DMS 273 (cell line): ENCODE data around the gene AFG3L2.
A peak's percentile ranks its signal among the peaks of the same experiment; 100 is the strongest.

Source experiments
- DNase-seq: peaks from one replicate; lab custom pipeline; 2025; ENCODE audit not compliant: unreplicated experiment; lab: John Stamatoyannopoulos, UW

Gene AFG3L2

DNA sequence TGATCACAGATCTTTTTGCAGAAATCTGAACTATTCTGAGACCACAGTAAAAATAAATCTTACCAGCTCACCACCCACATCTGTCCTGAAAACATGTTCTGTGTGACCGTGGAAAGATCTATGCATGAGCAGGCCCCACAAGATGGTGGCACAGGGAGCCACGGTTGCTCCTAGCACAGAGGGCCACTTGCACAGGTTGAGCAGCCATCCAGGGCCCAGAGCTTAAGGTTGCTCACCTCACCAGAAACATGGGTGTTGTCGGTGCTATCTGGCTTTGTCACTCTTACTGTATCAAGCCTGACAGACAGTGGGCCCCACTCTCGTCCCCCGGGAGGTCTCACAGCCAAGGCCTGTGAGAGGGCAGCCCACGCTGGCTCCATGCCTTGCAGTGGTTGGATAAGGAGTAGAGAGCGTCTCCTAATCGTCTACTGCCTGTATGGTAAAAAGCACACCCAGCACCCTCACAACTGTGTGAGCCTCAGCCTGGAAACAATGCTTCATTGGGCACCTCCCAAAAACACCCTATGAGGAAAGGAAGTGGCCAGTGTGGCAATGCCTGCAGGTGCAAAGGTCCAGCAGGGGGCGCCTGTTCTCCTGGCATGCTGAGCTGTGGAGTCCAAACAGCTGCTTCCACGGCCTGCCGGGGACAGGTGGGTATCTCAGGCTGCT lies 49.4 kb downstream of the AFG3L2 start:
- peak; percentile 89 for DNase-seq

DNA sequence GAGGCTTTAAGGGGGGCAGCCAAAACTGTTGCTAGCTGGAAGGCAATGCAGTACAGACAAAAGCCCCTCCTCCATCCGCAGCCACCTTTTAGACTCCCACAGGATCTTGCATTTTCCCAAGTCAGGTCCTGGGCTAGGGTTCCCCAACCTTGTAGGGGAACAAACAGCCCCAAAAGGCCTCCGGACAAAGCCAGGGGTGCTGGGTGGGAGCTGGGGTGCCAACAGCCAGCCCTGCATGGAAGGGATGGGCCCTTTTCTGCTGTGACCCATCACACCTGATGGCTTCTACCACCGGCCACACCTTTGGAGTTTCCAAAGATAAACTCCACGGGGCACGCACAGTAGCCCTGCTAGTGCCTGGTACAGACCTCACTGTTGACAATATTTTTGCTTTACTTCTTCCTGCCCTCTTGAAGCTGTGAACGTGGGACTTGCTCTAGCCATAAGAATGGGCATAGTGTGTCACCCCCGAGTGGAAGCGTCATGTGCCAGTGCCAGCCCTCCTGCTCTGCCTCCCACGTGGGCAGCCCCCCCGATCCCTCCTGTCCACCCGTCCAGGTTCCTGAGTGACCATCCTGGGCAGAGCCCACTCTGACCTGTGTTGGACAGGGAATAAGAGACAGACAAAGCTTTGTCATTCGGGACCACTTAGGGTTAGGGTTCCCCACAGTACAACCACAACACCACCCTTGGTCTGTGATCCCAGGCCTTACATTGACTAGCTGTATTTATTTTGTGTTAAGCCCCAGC lies 50.1 kb downstream of the AFG3L2 start:
- DNase-seq = no peak

DNA sequence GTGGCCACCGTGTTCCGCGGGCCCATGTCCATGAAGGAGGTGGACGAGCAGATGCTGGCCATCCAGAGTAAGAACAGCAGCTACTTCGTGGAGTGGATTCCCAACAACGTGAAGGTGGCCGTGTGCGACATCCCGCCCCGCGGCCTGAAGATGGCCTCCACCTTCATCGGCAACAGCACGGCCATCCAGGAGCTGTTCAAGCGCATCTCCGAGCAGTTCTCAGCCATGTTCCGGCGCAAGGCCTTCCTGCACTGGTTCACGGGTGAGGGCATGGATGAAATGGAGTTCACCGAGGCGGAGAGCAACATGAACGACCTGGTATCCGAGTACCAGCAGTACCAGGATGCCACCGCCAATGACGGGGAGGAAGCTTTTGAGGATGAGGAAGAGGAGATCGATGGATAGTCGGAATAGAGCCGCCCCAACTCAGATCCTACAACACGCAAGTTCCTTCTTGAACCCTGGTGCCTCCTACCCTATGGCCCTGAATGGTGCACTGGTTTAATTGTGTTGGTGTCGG lies 51.2 kb downstream of the AFG3L2 start:
- no peak for DNase-seq

DNA sequence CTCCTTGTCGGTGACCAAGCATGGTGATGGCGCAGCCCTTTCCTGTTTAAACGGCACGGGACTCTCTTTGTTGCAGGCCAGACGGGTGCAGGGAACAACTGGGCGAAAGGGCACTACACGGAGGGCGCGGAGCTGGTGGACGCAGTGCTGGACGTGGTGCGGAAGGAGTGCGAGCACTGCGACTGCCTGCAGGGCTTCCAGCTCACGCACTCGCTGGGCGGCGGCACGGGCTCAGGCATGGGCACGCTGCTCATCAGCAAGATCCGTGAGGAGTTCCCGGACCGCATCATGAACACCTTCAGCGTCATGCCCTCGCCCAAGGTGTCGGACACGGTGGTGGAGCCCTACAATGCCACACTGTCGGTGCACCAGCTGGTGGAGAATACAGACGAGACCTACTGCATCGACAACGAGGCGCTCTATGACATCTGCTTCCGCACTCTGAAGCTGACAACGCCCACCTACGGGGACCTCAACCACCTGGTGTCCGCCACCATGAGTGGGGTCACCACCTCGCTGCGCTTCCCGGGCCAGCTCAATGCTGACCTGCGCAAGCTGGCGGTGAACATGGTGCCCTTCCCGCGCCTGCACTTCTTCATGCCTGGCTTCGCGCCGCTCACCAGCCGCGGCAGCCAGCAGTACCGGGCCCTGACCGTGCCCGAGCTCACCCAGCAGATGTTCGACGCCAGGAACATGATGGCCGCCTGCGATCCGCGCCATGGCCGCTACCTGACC lies 51.9 kb downstream of the AFG3L2 start:
- DNase-seq = no peak

DNA sequence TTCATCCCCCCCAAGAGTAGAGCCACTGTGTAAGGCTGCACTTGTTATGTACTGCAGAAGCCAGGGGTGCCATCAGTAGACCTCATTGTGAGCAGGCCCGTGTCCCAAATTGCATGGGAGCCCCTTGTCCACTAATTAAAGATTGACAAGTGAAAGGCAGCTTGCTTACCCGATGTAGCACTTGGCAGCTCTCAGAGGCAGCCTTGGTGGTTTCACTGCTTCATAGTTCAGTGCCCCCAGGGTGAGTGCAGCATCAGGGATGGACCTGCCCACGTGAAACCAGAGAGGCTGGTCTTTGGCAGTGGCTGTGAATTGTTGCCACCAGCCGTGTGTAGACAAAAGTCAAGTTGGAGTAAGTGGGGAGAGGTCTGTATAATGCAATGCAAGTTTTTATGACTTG lies 55.7 kb downstream of the AFG3L2 start:
- DNase-seq = peak; percentile 25

DNA sequence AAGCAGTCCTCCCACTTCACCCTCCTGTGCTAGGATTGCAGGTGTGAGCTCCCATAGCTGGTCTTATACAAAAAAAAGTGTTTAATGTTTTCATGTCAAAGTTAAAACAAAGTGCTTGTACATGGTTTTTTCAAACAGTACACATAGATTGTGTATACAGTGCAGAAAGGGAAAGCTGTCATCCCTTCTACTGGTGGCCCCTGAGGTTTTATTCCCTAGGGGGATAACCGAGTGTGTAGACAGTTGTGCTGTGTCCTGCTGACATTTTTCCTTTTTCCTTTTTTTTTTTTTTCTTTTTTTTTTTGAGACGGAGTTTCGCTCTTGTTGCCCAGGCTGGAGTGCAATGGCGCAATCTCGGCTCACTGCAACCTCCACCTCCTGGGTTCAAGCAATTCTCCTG lies 58.2 kb downstream of the AFG3L2 start:
- DNase-seq = no peak

DNA sequence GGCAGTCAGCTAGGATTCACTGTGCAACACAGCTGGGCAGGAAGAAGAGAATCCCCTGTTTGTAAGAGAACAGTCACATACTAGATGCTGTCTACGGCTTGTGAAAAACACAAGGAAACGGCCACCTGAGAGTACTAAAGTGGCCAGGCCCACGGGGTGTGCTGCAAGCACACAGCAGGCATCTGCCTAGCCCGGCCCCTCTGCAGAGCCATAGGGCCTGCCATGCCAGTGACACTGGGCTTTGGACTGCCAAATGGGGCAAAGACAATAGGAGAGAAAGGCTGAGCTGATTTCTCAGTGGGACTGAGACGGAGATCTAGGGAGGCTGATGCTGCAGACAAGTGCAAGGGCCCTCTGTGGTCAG lies 58.7 kb downstream of the AFG3L2 start:
- DNase-seq = no peak

DNA sequence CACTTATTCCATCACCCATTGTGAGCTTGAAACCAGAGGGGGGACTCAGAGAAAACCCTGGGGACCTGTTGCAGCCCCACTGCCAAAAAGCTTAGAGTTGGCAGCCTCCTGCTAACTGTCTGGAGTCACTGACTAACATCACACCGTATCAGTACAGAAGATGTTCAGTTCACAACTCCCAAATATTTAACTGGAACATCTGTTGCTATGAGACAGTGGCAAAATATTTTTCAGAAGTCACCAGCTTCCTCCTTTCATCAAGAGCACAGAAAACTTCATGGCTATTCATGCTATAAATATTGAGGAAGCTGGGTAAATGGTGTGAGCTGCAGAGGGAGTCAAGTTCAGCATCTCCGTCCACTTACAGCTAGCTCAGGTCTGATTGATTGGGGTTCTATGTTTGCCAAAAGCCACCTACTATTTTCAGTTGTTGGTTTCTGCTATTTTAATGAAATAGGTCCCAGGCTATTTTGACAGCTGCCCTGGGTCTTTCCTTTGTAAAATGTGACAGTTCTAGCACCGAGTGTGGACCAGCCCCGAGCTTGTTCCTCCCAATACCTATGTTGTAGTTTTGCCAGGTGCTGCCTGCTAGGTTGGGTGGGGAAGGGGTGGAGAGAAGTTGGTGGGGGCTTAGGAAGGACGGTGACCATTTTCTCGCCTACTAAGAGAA lies 59.2 kb downstream of the AFG3L2 start:
- no peak for DNase-seq

DNA sequence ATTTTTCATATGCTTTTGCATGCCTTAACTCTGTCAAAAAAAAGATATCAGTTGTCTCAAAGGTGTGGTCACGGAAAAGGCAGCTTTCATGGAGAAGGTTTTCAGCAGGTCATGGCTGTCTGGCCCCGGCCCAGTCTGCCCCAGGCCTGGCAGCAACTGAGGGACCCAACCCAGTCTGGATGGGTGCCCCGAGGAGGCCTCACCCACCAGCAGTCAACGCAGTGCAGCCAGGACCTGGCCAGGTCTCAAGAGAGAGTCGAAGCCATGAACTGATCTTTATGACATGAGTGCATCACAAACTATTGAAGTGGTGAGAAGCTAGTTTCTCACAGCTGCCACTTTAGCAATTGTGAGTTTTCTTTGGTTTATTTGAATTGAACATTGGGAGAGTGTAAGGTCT lies 61.1 kb downstream of the AFG3L2 start:
- no peak for DNase-seq

DNA sequence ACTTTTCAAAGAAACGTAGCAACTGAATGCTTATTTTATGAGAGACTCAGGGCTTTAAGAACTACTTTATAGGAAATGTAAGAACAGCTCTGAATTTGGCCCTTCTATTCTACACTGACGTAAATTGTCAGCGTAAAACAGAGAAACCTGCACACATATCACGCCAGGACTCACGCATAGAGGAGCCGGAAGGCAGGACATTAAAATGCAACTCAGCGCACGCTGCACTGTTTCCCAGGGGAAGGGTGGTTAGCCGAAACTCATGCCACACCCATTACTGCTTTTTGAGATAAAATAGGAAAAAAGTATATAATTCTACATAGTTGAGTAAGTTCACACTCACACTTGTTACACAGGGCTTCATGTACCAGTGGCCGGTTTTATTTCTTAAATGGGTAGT lies 61.5 kb downstream of the AFG3L2 start:
- DNase-seq = no peak

DNA sequence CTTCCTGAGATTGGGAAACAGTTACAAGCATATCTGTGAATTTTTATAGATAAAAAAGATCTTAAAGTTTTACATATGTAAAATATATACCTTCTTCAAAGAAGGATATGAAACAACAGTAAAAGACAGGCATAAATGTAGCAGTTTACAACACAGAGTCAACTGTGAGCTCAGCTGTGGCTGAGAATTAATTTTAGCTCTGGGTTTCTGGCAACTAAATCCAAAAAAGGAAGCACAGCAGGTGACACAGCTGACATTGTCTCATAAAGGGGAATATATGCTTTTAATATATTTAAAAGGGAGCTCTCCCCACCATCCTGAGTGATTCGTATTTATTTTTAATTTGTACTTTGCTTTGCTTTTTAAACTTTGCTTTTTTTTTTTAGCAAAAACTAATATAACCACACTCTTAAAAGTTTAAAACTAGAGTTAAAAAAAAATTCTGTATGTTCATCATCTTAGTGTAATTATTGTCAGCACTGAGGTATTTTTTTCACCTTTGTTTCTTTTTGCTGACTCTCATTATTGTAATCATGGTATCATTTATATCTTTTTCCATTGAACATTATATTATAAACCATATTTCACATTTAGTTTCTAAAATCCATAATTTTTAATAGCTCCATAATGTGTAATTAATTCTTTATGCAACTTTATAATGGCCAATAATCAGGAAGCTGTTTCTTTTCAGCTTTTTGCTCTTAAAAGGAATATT lies 62.3 kb downstream of the AFG3L2 start:
- DNase-seq = no peak

DNA sequence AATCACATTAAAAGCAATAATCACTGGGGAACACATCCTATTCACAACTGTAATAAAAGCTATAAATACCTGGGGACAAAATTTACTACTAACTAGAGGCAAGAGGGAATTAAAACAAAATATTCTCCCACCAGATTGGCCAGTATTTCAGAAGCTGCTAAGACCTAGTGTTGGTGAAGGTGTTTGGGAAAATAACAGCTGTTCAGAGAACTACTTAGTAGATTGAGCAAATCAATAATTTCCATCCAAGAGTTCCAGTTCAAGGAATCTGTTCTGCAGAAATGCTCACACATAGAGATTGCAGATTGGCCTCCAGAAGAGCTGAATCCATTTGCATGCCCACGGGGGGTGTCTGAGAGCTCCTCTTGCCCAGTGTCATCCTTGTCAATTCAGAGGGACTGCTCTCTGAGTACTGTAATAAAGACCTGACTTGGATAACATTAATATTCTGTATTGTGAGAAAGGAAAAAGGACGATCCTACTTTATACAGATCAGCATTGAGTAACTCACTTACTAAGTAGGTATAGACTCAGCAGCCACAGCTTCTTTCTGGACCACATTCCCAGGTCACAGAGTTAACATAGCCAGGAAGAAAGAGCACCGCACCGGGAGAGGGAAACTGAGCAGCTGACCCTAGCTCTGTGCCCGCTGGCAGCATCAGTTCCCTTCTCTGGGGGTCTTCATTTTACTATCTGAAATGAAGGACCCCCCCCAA lies 63.3 kb downstream of the AFG3L2 start:
- no peak for DNase-seq

DNA sequence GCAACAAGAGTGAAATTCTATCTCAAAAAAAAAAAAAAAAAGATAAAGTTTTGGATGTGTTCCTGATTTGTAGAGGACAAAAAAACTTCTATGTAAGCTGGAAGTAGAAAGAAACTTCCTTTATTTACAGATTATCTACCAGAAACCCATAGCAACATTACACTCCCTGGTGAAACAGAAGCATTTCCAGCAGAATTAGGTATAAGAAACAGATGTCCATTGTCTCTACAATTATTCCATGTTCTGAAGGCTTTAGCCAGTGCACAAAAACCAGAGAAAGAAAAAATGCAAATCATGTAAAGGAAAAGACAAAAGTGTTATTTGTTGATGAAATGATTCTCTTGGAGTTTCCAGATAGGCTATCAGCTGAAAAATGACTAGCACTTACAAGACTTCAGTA lies 64.1 kb downstream of the AFG3L2 start:
- no peak for DNase-seq

DNA sequence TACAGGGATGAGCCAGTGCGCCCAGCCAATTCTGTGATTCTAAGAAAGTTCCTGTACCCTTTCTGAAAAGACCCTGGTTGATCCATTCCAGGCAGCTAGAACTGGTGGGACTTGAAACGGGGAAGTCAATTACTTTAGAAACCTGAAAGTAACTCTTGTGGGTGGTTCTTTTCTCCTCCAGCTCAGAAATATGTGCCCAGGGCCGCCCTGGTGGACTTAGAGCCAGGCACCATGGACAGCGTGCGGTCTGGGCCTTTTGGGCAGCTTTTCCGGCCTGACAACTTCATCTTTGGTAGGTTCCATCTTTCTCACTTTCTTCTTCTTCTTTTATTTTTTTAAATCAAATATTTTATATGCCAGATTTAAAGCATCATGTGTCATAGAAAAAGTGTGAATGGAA lies 66.3 kb downstream of the AFG3L2 start:
- no peak for DNase-seq

DNA sequence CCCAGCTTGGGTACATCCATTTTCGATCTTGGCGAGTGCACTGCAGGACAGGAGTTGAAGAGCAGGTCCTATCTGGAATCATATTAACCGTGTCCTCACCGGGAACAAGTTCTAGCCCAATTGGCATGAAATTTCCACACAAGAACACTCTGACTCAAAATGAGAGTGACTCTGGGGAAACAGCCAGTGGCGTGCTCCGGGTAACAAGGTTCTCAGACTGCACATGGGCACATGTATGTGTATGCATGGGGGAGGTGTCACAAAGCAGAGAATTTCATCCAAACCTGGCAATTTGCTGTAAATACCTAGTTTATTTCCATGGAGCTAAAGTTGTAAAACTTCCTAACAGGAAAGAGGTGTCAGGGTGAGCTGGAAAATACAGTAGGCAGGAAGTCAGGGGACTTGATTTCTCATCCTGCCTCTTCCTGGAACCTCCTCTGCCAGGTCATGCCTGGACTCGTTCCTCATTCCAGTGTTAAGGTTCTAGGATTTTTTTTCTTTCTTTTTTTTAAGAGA lies 67.3 kb downstream of the AFG3L2 start:
- DNase-seq = no peak

DNA sequence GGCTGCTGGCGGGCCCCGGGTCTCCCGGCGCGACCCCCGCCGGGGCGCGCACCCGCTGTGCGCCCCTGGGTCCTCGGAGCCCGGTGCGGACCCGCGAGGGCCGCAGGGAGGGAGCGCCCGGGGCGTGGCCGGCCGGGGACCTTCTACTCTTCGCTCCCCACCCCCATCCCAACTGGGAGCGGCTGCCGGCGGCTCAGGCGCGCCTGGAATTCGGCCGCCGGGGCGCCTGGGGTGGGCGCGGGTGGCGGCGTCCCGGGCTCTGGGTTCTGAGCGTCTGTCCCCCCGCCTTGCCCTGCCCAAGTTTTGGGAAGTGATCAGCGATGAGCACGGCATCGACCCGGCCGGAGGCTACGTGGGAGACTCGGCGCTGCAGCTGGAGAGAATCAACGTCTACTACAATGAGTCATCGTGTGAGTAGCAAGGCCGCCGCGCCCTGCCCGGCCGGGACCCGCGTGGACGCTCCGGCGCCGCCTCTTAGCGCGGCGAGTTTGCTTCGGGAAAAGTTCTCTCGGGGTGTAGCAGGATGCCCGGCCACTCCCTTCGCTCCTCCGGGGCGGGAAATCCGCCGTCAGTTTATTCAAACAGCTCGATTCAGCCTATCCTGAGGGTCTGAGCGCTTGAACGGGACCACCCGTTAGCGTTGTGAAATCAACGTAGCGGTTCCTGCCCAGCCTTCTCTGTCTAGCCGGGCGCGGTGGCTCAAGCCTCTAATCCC lies 68.5 kb downstream of the AFG3L2 start:
- DNase-seq = peak; percentile 71

DNA sequence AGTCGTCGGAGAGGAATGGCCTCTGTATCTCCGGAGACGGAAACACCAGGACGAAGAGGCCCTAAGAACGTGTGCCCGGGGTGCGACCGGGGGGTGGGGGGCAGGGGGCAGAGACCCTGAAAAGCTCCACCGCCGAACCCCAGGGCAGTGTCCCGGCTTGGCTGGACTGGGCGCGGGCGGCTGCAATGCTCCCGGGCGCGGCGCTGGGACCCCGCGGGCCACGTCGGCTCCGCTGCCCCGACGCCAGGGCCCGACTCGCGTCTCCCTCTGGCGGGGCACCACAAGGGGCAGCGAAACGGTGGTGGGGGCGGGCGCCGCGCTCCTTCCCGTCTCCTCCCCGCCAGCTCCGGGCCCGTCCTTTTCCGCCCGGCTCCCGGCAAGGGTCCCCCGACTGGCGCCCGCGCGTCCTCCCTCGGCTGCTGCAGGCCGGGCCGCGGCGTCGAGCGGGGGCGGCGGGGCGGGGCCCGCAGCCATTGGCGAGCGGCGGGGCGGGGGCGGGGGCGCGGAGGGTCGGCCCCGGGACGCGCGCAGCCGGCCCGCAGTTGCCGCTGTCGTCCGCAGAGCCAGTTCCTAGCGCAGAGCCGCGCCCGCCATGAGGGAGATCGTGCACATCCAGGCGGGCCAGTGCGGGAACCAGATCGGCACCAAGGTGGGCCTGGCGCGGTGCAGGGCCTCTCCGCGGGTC lies 69.2 kb downstream of the AFG3L2 start, which contains the start of gene TUBB6:
TSS of gene TUBB6 (plus strand) at position 541 of the 685 bp plus-strand sequence. CDS start at position 593, 52 bp downstream.
- peak; percentile 84 for DNase-seq
